ENCODE results near the gene LIPC. TPM values are rescaled to one million over a fixed set of nuclear protein-coding genes. Genes with fewer than 3 reads are reported as not detected.

LIPC gene
- total RNA-seq, 1 experiment from 2014 or later, result not detected

GRCh38 chr15:58486062-58486461, 54.3 kb downstream of the LIPC start (continued):
- no peak for TF ChIP-seq CTCF (IDR thresholded peaks at IDR 0.05 in 2 of 3, conservative IDR thresholded peaks at IDR 0.05 in 1 of 3; ENCODE audit: borderline replicate concordance in 1 of 3, insufficient read depth in 1 of 3, low read depth in 2 of 3, low read length in 2 of 3)
- no peak for TF ChIP-seq ZNF274 (IDR thresholded peaks at IDR 0.05; ENCODE audit: low read depth, low read length)
- TF ChIP-seq CBX3 (IDR thresholded peaks at IDR 0.05; ENCODE audit: low read depth), result no peak
- no peak for TF ChIP-seq YY1 (IDR thresholded peaks at IDR 0.05; ENCODE audit: extremely low read depth, insufficient replicate concordance, low read depth, low read length)
- no peak for TF ChIP-seq POLR2A (IDR thresholded peaks at IDR 0.05; ENCODE audit: borderline replicate concordance, extremely low read depth, insufficient read depth, insufficient read length)
- TF ChIP-seq SRF (IDR thresholded peaks at IDR 0.05; ENCODE audit: low read depth), result no peak
- no peak for TF ChIP-seq CEBPB (IDR thresholded peaks at IDR 0.05; ENCODE audit: low read depth)
- TF ChIP-seq RAD21 (IDR thresholded peaks at IDR 0.05; ENCODE audit: low read depth), result no peak

DNA sequence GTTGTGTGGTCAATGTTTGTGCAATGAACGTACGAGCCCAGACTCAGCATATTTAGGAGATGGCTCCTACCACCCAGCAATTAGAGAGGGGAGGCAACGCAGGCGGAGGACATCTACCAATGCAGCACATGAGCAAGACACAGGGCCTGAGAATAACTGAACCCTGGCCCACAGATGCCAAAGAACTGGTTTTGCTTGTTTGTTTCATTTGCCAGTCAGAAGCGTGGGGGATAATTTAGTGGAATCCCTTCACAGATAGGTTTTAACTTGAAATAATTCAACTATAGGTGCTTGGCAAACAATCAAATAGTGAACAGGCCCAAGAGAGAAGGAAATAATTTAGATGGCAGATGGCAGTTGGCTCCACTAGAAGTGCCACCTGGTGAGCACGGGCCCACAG, 54.8 kb downstream of the LIPC start:
- ATAC-seq (no peak), DNase-seq (ENCODE audit: low read depth, low spot score) (no peak)
- Histone ChIP-seq H3K4me3 (replicated peaks in 1 of 2; ENCODE audit: low read depth in 1 of 2, low read length in 2 of 2) (no peak overlapping the region), H2AFZ (ENCODE audit: low read depth, low read length, poor library complexity, severe bottlenecking) (no peak overlapping the region), H3K36me3 (ENCODE audit: control insufficient read depth in 1 of 2, insufficient read depth in 2 of 2, low read length in 2 of 2) (no peaks in the 10 kb centered on the region), H3K79me2 (ENCODE audit: insufficient read depth, low read length) (no peaks in the 10 kb centered on the region), H4K20me1 (ENCODE audit: insufficient read depth) (no peaks in the 10 kb centered on the region), H3K27me3 (ENCODE audit: insufficient read depth, low read length) (no peaks in the 10 kb centered on the region), H3K4me2 (ENCODE audit: low read length) (no peak overlapping the region), H3K9me2 (ENCODE audit: insufficient read depth) (no peaks in the 10 kb centered on the region), H3K9ac (ENCODE audit: low read length) (no peak overlapping the region), H3K27ac (ENCODE audit: low read depth, low read length) (no peak overlapping the region), H3K9me3 (ENCODE audit: control insufficient read depth in 1 of 2, insufficient read depth in 1 of 2, low read depth in 1 of 2, low read length in 2 of 2) (no peaks in the 10 kb centered on the region; a peak in 1 of 4 replicates), H3K4me1 (ENCODE audit: control insufficient read depth in 1 of 2, insufficient read depth in 2 of 2, low read length in 2 of 2) (no peaks in the 10 kb centered on the region)
- POLR2A ChIA-PET, result no interaction called here
- no TSS peak for BruUV-seq (replicated peaks)
- intact Hi-C loops (cut with micrococcal nuclease), result no loop called here
- RAD21 ChIA-PET (ENCODE audit: low non-redundant PET in 1 of 2, low total read pairs in 2 of 2, uncharacterized antibody in 2 of 2, unreplicated experiment in 2 of 2), result no interaction called here
- CTCF ChIA-PET, result no interaction called here
- no peak for TF ChIP-seq ZBTB33 (IDR thresholded peaks at IDR 0.05; ENCODE audit: extremely low read depth, insufficient replicate concordance, low read length)
- no peak for TF ChIP-seq REST (IDR thresholded peaks at IDR 0.05; ENCODE audit: low read depth)
- no peak for TF ChIP-seq ELF1 (IDR thresholded peaks at IDR 0.05; ENCODE audit: borderline replicate concordance, low read depth)
- no peak for TF ChIP-seq JUND (IDR thresholded peaks at IDR 0.05)
